Skeletal muscle satellite cell (primary cell): ENCODE data around the gene AOPEP. TPM values are rescaled to one million over a fixed set of nuclear protein-coding genes. Genes with fewer than 3 reads are reported as not detected.
A peak's percentile ranks its signal among the peaks of the same experiment; 100 is the strongest.

Experiments
- H3K27me3 ChIP-seq: 2 replicates; pipeline ENCODE4 v1.7.0; 2013; ENCODE audit warnings: low read length; ENCODE audit not compliant: control insufficient read depth, insufficient read depth
- H3K36me3 ChIP-seq: 2 replicates; pipeline ENCODE4 v1.7.0; 2013; ENCODE audit warnings: mild to moderate bottlenecking, control low read depth, low read length; ENCODE audit not compliant: insufficient read depth
- H3K4me1 ChIP-seq: 2 replicates; pipeline ENCODE4 v1.7.0; 2013; ENCODE audit warnings: low read length; ENCODE audit not compliant: control insufficient read depth, insufficient read depth
- H3K4me2 ChIP-seq: 2 replicates; pipeline ENCODE4 v1.7.0; 2013; ENCODE audit warnings: mild to moderate bottlenecking, low read length
- H3K4me3 ChIP-seq: 2 replicates; pipeline ENCODE4 v1.7.0; 2013; ENCODE audit warnings: low read length
- H3K9ac ChIP-seq: 2 replicates; pipeline ENCODE4 v1.7.0; 2013; ENCODE audit warnings: mild to moderate bottlenecking, low read depth, low read length, moderate library complexity
- H3K9me3 ChIP-seq: replicated peaks from 2 replicates; pipeline ENCODE4 v1.7.0; 2013; ENCODE audit warnings: mild to moderate bottlenecking, control low read depth, low read length
- total RNA-seq: library from RNA; depleted of rRNA; stranded (reverse); fragments of >200 nt; gene quantifications from 2 replicates; pipeline ENCODE4 v1.2.3, GENCODE V29; 2012; rRNA removed

The AOPEP gene, protein sequence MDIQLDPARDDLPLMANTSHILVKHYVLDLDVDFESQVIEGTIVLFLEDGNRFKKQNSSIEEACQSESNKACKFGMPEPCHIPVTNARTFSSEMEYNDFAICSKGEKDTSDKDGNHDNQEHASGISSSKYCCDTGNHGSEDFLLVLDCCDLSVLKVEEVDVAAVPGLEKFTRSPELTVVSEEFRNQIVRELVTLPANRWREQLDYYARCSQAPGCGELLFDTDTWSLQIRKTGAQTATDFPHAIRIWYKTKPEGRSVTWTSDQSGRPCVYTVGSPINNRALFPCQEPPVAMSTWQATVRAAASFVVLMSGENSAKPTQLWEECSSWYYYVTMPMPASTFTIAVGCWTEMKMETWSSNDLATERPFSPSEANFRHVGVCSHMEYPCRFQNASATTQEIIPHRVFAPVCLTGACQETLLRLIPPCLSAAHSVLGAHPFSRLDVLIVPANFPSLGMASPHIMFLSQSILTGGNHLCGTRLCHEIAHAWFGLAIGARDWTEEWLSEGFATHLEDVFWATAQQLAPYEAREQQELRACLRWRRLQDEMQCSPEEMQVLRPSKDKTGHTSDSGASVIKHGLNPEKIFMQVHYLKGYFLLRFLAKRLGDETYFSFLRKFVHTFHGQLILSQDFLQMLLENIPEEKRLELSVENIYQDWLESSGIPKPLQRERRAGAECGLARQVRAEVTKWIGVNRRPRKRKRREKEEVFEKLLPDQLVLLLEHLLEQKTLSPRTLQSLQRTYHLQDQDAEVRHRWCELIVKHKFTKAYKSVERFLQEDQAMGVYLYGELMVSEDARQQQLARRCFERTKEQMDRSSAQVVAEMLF
- total RNA-seq: 12.9 and 14.2 TPM in 2 replicates

DNA sequence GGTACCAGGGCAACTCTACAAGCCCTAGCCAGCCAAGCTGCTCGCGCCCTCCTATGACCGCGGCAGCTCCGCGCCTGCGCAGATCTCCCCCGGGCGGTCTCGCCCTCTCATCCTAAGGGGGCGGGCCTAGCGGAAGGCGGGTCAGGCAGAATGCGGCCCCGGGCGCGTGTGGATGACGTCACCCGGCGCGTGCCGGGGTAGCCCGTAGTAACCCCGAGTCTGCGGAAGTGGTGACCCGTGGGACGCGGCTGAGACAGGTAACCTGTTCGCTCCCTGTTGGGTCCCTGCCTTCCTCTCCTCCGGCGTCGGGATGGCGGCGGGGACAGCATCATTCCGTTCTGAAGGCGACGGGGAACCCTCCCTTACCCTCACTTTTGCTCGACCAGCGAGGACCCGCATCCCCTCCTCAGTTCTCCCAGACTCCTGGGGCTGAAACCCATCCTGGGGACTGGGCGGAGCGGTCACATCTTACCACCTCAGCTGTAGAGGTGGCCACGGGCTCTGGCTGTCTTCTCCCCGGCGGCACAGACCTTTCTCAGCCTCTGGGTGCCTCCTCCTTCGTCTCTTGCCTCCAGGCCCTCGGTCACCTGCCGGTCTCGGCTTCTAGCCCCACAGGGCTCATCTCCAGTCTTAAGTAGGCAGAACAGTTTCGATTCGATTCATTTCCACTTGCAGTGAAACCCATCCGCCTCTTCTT is at the start of gene AOPEP:
AOPEP (plus strand) TSS at position 205 of the 697 bp plus-strand sequence. CDS start 33,085 bp downstream, outside the sequence.
- H3K9me3 ChIP-seq: no peaks in the 10 kb centered on the region
- peaks cover 8% of the 10 kb centered on the region for H3K4me1 ChIP-seq
- peak within 1 kb of the TSS; percentile 93 for H3K4me2 ChIP-seq

DNA sequence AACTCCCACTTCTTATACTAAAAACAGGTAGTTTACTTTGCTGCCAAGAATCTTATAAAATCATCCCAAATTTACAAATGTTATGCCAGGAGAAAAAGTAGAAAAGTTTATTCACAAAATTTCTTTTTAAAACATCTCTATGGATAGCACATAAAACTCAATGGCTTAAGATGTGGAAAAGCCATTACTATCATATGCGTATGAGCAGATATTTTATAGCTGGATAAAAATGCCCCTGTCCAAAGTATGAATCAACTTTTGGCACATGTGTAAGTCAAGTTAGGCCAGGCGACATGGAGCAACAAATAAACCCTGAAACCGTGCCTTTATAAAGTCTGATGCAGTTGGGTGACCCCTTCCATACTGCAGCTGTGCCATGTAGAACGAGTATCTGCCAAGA is 48.6 kb upstream of the AOPEP start:
- Histone ChIP-seq H3K4me2 (no peak overlapping the region), H3K27me3 (no peaks in the 10 kb centered on the region), H3K9ac (no peak overlapping the region), H3K9me3 (no peaks in the 10 kb centered on the region), H3K4me1 (peaks cover 28% of the 10 kb centered on the region), H3K4me3 (no peak overlapping the region), H3K36me3 (no peaks in the 10 kb centered on the region)

More for the DNA sequence above, at the start of gene AOPEP:
- no peaks in the 10 kb centered on the region for H3K27me3 ChIP-seq
- no peaks in the 10 kb centered on the region for H3K36me3 ChIP-seq
- peak within 1 kb of the TSS; percentile 98 for H3K9ac ChIP-seq
- H3K4me3 ChIP-seq: peak within 1 kb of the TSS; percentile 97

DNA sequence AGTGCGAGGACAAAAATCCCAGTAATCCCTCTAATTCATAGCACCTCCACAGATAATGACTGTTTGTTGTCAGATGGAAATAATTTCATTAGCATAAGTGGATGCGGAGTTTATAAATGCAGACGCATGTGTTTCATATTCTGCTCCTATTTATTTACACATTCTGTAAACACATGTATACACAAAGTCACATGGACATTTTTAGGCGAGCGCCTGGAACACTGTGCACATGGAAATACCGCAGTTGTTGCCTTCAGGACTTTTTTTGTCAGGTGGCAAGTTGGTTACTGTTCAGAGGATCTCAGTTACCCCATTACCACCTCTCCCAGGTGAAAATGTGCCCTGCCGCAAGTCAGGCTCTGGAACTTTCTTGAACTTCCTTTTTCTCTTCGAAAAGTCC is 46.9 kb upstream of the AOPEP start:
- H3K36me3 ChIP-seq: no peaks in the 10 kb centered on the region
- no peaks in the 10 kb centered on the region for H3K9me3 ChIP-seq
- H3K4me3 ChIP-seq: no peak overlapping the region
- no peaks in the 10 kb centered on the region for H3K27me3 ChIP-seq
- no peak overlapping the region for H3K4me2 ChIP-seq
- no peak overlapping the region for H3K9ac ChIP-seq
- peaks cover 17% of the 10 kb centered on the region for H3K4me1 ChIP-seq

DNA sequence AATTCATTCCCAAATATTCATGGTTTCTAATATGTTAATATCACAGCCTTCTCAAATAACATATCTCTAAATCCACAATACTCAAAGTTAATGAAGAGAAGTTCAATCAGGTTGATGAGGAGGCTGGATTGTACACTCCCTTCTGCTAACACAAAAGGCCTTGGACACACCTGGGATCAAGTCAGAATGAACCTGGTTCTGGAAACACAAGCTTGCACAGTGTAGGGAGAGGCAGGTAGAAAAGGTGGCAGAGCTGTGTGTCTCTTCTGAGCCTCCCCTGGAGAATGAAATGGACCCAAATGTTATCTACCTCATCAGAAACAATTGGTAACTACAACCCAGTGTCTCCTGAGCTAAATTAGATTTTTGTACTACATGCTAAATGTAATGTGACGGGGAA is 46.5 kb upstream of the AOPEP start:
- H3K9me3 ChIP-seq: no peaks in the 10 kb centered on the region
- no peaks in the 10 kb centered on the region for H3K27me3 ChIP-seq
- H3K36me3 ChIP-seq: no peaks in the 10 kb centered on the region
- H3K9ac ChIP-seq: no peak overlapping the region
- no peak overlapping the region for H3K4me2 ChIP-seq
- peaks cover 12% of the 10 kb centered on the region for H3K4me1 ChIP-seq
- H3K4me3 ChIP-seq: no peak overlapping the region

DNA sequence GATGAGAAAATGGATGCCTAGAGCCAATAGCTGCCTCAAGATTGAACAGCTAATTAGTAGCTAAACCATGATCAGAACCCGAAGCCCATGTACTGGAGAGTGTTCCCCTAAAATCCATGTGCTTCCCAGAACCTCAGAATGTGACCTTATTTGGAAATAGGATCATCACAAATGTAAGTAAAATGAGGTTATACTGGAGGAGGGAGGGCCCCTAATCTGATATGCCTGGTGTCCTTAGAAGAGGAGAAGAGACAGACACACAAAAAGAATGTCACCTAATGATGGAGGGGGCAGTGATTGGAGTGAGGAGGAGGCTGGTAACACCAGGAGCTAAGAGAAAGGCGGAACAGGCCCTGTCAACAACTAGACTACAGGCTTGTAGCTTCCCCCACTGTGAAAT is 45.9 kb upstream of the AOPEP start:
- H3K4me2 ChIP-seq: no peak overlapping the region
- no peaks in the 10 kb centered on the region for H3K9me3 ChIP-seq
- H3K27me3 ChIP-seq: no peaks in the 10 kb centered on the region
- H3K4me3 ChIP-seq: no peak overlapping the region
- H3K4me1 ChIP-seq: peaks cover 6% of the 10 kb centered on the region
- no peak overlapping the region for H3K9ac ChIP-seq
- H3K36me3 ChIP-seq: no peaks in the 10 kb centered on the region

DNA sequence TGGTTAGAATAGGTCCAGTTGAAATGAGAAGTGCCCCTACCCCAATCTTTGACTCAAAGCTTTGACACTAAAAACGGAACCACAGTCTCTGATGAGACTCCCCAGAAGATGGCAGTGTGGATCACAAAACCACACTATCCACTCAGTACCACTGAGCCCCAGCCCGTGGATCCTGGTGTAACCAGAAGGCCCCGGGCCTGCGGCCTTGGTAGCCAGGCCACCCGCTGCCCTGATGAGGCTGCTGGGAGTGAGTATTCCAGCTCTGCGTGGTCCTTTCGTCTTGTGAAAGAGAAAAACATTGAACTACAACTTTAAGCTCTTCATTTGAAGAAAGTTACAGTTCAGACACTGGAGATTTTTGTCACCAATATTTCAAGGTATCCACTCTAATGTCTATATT is 45.0 kb upstream of the AOPEP start:
- Histone ChIP-seq H3K36me3 (no peaks in the 10 kb centered on the region), H3K4me3 (no peak overlapping the region), H3K9ac (peak overlapping the region; percentile 72), H3K9me3 (no peaks in the 10 kb centered on the region), H3K4me2 (peak overlapping the region; percentile 16), H3K27me3 (no peaks in the 10 kb centered on the region), H3K4me1 (peaks cover 3% of the 10 kb centered on the region)

DNA sequence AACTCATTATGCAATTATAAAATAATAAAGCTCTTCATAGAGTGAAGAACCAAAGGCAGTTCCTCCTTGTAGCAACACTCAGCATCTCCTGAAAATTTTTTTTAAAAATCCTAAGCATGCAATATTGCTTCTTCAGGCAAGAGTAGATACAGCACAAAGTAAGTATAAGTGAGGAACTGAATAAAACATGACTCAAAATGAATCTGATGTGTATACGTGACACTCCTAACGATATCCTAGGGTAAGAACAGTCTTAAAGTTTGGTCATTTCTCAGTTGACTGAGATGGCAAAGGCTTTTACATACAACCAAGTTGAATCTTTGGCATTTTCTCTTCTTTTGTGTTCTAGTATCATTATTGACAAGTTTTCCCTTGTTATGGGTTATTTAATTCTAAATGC is 41.1 kb upstream of the AOPEP start:
- Histone ChIP-seq H3K36me3 (no peaks in the 10 kb centered on the region), H3K27me3 (peaks cover 4% of the 10 kb centered on the region), H3K4me3 (no peak overlapping the region), H3K4me2 (no peak overlapping the region), H3K9me3 (no peaks in the 10 kb centered on the region), H3K9ac (no peak overlapping the region), H3K4me1 (no peaks in the 10 kb centered on the region)

DNA sequence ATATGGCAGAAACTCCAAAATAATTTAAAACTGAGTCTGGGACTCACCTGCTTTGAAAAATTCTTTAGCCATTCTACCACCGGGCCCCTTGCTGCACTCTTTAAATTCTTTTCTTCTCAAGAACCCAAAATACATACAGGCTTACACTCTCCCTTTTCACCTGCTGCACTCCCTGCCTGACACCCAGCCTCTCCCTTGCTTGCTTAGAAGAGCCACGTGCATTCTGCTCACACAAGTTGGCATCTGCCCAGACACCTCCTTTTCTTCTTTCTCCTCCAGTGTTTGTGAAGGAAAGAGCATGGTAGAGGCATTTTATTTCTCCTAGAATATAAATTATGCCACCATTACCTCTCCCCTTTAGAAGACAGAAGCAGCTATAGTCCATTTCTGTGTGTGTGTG is 39.0 kb upstream of the AOPEP start:
- H3K9me3 ChIP-seq: no peaks in the 10 kb centered on the region
- H3K4me2 ChIP-seq: no peak overlapping the region
- H3K9ac ChIP-seq: no peak overlapping the region
- H3K36me3 ChIP-seq: no peaks in the 10 kb centered on the region
- peaks cover 12% of the 10 kb centered on the region for H3K27me3 ChIP-seq
- H3K4me1 ChIP-seq: no peaks in the 10 kb centered on the region
- H3K4me3 ChIP-seq: no peak overlapping the region

DNA sequence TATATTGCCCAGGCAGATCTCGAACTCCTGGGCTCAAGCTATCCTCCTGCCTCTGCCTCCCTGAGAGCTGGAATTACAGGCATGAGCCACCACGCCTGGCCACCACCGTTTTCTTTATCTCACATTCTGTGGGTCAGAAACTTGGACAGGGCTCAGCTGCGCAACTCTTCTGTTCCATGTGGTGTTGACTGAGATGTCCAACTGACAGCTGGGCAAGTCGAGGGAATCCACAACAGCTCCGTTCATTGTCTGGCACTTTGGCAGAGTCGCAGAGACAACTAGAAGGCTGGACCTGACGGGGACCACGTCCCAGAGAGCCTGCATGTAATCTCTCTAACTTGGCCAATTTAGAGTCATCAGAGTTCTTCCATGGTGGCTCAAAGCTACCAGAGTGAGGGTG is 36.2 kb upstream of the AOPEP start:
- Histone ChIP-seq H3K36me3 (no peaks in the 10 kb centered on the region), H3K9me3 (no peaks in the 10 kb centered on the region), H3K9ac (no peak overlapping the region), H3K4me2 (no peak overlapping the region), H3K27me3 (peaks cover 12% of the 10 kb centered on the region), H3K4me3 (no peak overlapping the region), H3K4me1 (no peaks in the 10 kb centered on the region)

DNA sequence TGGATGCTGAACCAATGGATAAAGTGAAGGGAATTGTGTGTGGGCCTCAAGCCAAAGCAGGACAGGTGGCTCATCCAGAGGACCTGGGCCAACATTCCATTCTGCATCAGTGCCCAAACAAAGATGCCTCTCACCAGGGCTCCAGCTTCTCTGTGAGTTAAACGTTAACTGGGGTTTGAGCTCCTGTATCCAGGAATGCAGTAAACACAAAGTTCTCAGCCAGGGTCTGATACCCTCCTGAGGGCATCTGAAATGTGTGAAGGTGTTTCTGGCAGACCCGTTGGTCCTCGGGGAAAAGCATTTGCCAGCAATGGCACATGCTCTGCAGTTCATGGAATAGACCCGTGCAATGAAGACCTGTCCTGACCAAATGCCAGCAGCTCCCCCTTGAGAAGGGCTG is 33.9 kb upstream of the AOPEP start:
- Histone ChIP-seq H3K9ac (no peak overlapping the region), H3K4me2 (no peak overlapping the region), H3K36me3 (no peaks in the 10 kb centered on the region), H3K9me3 (no peaks in the 10 kb centered on the region), H3K4me1 (no peaks in the 10 kb centered on the region), H3K27me3 (peaks cover 12% of the 10 kb centered on the region), H3K4me3 (no peak overlapping the region)

DNA sequence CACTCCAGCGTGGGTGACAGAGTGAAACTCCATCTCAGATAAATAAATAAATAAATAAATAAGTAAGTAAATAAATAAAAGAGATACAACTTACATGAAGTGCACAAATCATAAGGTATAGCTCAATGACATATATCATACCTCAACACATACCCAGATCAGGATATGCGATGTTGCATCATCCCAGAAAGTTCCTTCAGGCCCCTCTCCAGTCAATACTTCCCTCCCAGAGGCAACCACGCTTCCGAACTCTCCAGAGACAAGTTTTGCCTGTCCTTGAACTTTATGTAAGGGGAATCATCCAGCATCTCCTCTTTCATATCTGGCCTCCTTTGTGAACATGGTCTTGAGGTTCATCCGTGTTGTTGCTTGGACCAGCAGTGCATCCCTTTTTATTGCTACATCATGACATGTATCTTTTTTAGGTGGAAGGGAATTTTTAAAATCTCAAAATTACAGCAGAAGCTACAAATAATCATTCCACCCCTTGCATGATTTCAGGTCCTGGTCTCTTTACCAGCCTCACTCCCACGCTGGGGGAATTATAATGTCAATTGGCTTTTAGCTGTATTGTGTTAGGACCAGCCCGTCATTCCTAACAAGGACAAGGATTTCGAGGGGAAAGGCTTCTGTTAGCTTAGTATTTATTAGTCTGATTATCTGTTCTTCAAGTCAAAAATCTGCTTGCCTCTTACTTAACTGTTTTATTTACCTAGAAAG is 32.9 kb upstream of the AOPEP start:
- Histone ChIP-seq H3K4me2 (no peak overlapping the region), H3K4me3 (no peak overlapping the region), H3K4me1 (peaks cover 4% of the 10 kb centered on the region), H3K9me3 (no peaks in the 10 kb centered on the region), H3K36me3 (no peaks in the 10 kb centered on the region), H3K27me3 (peaks cover 12% of the 10 kb centered on the region), H3K9ac (no peak overlapping the region)
